GM12878 (cell line): ENCODE results near the gene DNAH2.

Experiments used
- CTCF ChIP-seq, 3 experiments: IDR thresholded peaks in 2 of 3; conservative IDR thresholded peaks in 1 of 3; 2 replicates each; pipeline ENCODE4 v1.5.1; 2011; ENCODE audit warnings: low read depth in 3 of 3, low read length in 3 of 3, mild to moderate bottlenecking in 3 of 3, control low read depth in 2 of 3, moderate library complexity in 2 of 3, inconsistent platforms in 1 of 3, mixed read lengths in 1 of 3; ENCODE audit not compliant: control insufficient read depth in 2 of 3, insufficient read depth in 1 of 3; ENCODE audit errors: extremely low read depth in 1 of 3
- HDAC2 ChIP-seq: fragments of 200-600 bp; sonication (generic); IDR thresholded peaks from 2 replicates; pipeline ENCODE4 v1.6.1; 2017
- PAX5 ChIP-seq: IDR thresholded peaks from 2 replicates; pipeline ENCODE4 v1.6.1; 2011; ENCODE audit warnings: low read depth, low read length, borderline replicate concordance
- RFX5 ChIP-seq: IDR thresholded peaks from 2 replicates; pipeline ENCODE4 v1.6.1; 2011; ENCODE audit warnings: low read depth, low read length, improper control_type of control experiment
- SIN3A ChIP-seq: IDR thresholded peaks from 2 replicates; pipeline ENCODE4 v1.6.1; 2012; ENCODE audit warnings: low read depth, low read length, improper control_type of control experiment
- TCF3 ChIP-seq: IDR thresholded peaks from 2 replicates; pipeline ENCODE4 v1.6.1; 2012; ENCODE audit warnings: low read depth, mild to moderate bottlenecking, low read length, borderline replicate concordance; ENCODE audit not compliant: insufficient read depth
- YY1 ChIP-seq: IDR thresholded peaks from 2 replicates; pipeline ENCODE4 v1.6.1; 2011; ENCODE audit warnings: low read depth, mild to moderate bottlenecking, low read length
- ZBTB33 ChIP-seq: fragments of 450-650 bp; IDR thresholded peaks from 2 replicates; pipeline ENCODE4 v1.6.1; 2017; ENCODE audit warnings: mild to moderate bottlenecking

GRCh38 chr17:7732981-7733539 is 15.5 kb downstream of the DNAH2 start:
- no peak for TF ChIP-seq CTCF (IDR thresholded peaks at IDR 0.05 in 2 of 3, conservative IDR thresholded peaks at IDR 0.05 in 1 of 3; ENCODE audit: control insufficient read depth in 2 of 3, extremely low read depth in 1 of 3, insufficient read depth in 1 of 3, low read depth in 3 of 3, low read length in 3 of 3)
- no peak for TF ChIP-seq HDAC2
- TF ChIP-seq RFX5: no peak
- TF ChIP-seq SIN3A: no peak
- TF ChIP-seq TCF3: no peak
- no peak for TF ChIP-seq YY1
- no peak for TF ChIP-seq PAX5
- no peak for TF ChIP-seq ZBTB33
